ENCODE data around the gene CD14. TPM values are rescaled to one million over a fixed set of nuclear protein-coding genes. Genes with fewer than 3 reads are reported as not detected.
A peak's percentile ranks its signal among the peaks of the same experiment; 100 is the strongest.
"Not testable (repeated sequence)": the region's sequence is repeated elsewhere in the genome, so short reads cannot be mapped to it uniquely, and the experiment has no call there.

CD14 gene
- 0.51 TPM for polyA plus RNA-seq (2013, experiment 1 of 2; ENCODE audit: insufficient read length)
- 0.18 TPM for polyA plus RNA-seq (2013, experiment 2 of 2; ENCODE audit: insufficient read length)

DNA sequence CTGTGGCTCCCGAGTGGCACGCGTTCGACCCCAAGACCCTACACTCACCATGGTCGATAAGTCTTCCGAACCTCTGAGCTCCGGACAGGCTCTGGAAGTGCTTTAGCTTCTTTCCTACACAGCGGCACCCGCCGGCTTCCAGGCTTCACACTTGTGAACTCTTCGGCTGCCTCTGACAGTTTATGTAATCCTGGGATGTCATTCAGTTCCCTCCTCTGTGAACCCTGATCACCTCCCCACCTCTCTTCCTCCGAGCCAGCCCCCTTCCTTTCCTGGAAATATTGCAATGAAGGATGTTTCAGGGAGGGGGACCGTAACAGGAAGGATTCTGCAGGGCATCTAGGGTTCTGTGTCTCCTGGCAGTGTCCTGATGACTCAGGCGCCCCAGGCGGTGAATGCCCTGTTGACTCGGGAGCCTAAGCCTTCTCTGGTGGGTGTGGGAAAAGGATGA is at the start of gene CD14:
Gene CD14, minus strand, starts transcription at position 155 of the 451 bp plus-strand sequence. Its CDS starts 104 bp downstream, at position 51.
- peak; percentile 63 for DNase-seq

DNA sequence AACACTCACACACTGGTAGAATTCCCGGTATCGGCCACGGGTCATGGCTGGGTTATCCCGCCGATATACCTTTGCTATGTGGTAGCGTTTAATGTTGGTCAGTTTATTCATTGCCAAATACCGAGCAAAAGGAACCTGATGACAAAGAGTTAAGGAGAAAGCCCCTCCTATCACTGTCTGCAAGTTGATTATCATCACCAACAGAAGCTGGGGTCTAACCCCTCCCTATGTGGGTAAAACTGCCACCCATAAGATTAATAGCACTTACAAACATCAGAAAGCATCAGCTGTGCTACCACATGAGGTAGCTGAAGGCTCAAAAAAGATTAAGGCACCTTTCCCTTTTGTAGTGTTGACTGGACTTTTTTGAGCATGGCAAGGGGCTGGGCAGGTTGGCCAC is 46.0 kb upstream of the CD14 start:
- DNase-seq: no peak

DNA sequence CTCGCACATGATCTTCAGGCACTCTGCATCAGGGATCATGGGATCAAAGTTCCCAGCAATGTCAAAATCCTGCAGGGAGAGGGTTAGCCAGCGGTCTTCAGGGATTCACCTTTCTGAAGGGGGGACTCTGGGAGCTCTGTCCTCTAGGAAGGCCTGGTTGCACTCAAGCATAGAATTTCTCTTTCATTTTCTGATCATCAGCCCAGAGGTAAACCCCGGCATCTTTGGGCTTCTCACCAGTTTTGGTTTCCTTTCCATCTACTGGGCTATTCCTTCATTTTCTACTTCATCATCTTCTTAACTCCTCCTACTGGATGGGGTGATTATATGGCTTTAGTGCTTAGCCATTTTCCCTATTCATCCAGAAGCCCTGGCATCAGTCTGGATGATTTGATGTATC is 45.0 kb upstream of the CD14 start:
- DNase-seq: no peak

DNA sequence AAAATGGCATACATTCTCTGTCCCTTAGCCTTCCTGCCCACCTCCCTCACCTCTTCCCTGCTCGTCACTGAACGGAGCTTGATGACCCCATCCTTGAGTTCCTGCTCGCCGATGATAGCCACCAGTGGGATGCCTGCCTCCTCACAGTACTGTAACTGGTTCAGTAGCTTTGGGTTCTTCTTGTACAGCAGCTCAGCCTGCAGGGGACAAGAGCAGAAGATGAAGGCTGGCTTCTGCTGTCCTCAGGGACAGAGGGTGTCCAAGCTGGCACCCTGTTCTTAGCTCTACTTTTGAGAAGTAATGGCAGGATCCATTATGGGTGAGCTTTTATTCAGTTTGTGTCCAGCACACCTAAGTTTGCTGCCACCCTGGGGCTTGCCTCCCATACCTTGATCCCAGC is 41.7 kb upstream of the CD14 start:
- DNase-seq: no peak

DNA sequence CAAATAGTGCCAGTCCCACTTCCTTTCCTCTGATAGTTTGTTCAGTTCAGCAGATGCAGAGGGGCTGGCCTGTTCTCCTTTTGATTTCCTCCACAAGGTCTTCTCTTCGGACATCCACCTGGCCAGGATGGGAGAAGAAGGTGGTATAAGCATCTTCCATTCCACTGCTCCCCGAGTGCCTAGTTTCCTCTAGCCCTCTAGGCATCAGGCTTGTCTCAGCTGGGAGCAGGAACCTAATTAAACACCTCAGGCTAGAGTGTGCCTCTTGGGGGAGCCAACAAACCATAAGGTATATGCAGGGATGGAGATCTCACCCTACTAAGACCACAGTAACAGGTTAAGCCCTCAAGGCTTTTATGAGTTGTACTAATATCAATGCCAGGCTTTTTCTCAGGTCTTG is 41.2 kb upstream of the CD14 start:
- no peak for DNase-seq

DNA sequence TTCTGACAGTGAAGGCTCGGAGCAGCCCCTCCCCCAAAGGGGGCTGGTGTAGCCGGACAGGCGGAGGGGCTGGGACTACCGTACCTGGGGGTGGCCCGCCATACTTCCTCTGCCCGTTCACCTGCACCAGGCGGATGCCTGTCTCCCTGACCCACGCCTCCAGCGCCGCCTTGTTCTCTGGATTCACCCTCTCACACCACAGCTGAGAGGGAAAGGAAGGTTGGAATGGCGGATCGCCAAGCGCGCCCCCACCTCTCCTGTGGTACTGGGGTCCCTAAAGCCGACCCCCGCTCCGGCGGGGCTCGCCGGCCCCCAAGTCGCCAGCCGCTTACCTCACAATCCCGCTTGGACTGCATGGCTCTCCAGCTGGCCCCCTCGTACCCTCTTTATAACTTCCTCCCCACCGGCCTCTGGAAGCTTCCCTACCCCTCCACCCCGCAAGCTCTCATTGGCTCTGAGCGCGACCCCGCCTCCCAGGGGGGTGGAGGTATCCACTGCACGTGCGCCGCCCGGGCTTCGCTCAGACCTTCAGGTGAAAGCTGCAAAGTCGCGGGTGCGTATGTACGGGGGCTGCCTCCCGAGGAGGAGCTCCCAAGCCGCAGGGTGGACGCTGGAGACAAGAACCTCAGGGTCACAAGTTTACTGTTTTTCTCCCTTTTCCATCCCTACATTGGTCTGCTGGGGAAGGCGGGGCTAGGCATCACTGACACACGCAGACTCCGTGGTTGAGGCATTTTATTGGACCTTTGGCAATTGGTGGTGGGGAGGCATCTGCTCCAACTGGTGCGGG is 40.4 kb upstream of the CD14 start, which contains the start of gene DND1:
Gene DND1, minus strand, starts transcription at position 390 of the 790 bp plus-strand sequence. Its CDS starts 34 bp downstream, at position 356.
- DNase-seq: no peak

DNA sequence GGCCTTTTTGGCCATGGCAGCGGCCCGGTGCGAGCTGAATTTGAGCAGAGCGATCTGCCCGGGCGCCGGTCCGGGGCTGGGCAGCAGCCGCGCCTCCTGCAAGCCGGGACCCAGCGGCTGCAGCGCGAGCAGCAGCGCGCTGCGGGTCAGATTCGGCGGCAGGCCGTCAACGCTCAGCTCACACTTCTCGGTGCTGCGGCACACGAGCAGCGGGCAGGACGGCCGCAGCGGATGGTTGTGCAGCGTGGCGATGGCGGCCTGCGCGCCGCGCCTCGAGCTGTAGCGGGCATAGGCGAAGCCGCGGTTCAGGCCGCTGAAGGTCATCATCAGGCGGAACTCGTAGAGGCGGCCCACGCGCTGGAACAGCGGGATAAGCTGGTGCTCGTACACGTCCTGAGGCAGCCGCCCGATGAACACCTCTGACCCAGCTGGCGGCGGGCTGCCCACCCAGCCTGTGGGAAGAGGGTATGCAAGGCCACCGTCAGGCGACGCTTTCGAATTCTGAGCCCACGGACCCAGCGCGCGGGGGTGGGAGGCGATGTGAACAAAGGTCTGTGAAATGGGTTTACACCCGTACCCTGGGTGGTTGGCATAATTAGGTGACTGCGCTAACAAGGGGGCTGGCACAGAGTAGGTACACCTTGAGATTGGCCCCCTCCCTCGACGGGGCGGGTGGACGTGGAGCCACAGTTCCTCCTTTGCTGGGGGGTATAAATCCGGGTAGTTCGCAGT is 39.6 kb upstream of the CD14 start:
- peak; percentile 6 for DNase-seq

DNA sequence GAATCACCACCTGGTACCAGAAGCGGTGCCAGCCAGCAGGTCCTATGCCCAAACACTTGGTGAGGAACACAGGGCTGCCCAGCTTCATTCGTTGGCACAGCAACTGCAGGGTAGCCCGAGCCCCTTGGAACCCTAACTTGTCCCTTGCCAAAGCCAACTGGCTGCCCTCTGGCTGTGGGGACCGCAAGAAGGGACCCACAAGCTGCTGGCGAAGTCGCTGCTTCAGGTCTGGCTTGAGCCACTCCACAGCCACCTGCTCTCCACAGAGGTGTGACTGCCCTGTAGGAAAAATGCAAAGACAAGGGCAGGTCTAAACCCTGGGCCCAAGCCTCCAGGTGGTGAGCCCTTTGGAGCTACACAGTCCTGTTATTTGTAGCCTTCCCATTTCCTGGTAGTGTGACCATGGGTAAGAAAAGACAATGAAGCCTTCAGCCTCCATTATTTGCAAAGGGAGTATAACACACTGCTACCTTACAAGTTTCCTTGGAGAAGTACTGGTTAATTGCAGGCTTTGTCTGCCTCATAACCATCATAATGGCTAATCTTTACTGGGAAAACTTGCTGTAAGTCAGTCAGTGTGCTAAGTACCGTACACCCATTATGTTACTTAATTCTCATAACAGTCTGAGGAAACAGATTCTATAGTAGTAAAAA is 38.6 kb upstream of the CD14 start:
- no peak for DNase-seq

DNA sequence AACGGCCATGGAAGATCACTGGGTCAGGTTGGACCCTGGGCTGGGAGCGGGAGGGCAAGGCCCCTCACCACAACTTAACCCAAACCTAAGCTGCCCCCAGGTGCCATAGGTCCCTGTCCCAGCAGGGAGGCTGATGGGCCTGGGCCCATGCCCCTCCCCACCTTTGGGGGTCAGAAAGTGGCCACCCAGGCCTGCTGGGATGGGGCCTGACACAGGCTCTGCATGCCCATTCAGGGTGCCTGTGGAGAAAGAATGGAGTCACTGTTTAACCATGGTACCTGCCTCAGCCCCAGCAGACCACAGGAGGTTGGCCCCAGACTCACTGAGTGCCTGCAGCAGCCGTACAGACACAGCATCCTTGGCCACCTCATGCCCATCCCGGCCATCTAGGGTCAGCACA is 38.1 kb upstream of the CD14 start:
- DNase-seq: not testable (repeated sequence)

DNA sequence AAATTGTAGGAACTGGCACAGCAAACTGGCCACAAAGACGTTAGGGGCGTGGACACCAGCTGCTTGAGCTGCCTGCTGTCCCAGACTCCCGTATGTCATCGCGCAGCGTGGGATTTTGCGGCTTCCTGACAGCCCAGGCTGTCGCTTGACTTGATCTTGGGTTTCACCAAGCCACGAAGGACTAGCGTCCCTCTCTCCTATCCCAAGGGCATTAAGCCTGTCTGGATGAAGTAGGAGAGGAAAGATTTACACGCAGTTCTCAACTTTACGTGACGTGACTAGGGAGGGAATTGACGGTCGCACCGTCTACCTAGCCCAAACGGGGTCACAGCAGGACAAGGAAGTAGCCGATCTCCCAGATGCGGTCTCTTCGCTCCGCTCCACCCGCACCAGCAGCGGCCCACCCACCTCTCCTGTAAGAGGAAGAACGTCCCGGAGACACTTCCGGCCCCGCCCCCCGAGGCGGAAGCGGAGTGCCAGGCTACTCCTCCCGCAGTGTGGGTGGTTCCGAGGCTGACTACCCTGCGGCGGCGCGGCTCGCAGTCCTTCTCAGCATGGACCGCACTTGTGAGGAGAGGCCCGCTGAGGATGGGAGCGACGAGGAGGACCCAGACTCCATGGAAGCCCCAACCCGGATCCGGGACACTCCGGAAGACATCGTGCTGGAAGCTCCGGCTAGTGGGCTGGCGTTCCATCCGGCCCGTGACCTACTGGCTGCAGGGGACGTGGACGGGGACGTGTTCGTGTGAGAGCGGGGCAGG is 31.6 kb upstream of the CD14 start, which contains the start of gene WDR55:
Gene WDR55, plus strand, starts transcription at position 546 of the 761 bp plus-strand sequence. Its CDS starts 9 bp downstream, at position 555.
- DNase-seq: peak; percentile 94

DNA sequence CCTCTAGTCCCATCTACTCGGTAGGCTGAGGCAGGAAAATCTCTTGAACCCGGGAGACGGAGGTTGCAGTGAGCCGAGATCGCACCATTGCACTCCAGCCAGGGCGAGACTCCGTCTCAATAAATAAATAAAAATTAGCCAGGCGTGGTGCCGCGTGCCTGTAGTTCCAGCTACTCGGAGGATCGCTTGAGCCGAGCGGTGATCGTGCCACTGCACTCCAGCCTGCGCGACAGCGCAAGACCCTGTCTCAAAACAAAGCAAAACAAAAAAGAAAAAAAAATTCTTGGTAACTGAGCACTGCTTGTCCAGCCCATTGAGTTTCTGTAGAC is 31.0 kb upstream of the CD14 start:
- DNase-seq: no peak

DNA sequence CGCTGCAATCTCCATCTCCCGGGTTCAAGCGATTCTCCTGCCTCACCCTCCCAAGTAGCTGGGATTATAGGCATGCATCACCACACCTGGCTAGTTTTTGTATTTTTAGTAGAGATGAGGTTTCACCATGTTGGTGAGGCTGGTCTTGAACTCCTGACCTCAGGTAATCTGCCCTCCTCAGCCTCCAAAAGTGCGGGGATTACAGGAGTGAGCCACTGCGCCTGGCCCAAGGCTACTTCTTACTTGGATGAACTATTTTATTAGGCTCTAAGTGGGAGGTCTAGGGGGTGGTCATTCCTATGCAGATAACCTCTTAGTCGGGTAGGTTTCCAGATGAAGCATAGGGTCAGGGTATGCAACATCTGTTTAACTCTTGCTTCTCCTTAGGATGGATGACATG is 27.4 kb upstream of the CD14 start:
- not testable (repeated sequence) for DNase-seq

DNA sequence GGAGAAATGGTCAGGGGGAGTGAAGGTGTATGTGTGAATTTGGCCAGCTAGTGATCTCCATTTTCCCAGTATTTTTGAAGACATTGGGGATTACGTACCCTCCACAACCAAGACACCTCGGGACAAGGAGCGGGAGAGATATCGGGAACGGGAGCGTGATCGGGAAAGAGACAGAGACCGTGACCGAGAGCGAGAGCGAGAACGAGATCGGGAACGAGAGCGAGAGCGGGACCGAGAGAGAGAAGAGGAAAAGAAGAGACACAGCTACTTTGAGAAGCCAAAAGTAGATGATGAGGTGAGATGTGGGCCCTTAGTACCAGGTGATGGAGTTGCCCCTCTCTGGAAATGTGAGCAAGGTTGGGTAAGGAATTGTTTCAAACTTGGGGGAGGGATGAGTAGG is 25.9 kb upstream of the CD14 start:
- no peak for DNase-seq

DNA sequence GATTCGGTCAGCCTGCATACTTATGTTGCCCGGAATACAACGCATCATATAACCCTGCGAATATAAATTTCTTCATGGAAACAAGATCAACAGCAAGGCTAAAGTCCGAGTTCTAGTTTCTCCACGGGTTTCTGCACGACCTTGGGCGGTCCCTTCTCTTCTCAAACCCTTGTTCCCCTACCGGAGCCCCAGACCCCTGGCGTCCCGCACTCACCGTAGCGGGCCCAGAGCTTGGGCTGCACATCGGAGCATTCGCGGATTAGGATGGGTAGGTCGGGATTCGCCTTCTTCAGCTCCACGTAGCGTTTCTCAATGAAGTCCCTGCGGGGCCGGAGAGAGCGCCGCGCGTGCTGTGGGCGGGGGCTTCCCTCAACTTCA is 14.1 kb upstream of the CD14 start:
- DNase-seq: no peak

DNA sequence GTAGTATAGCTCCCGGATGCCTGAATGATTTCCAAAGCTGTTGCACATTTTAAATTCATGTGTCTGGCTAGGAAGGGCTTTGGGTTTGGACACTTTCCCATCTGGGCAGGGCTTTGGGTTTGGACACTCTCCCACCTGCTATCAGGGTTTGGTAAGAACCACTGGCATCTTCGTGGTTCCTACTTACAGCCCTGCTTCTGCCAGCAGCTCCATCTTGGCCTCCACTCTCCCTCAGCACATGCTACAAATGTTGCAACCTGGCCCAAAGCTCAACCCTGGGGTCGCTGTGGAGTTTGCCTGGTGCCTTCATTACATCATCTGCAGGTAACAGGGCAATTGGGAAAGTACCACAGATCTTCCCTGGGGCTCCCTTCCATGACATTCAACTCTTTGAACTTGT is 9.7 kb upstream of the CD14 start:
- no peak for DNase-seq

DNA sequence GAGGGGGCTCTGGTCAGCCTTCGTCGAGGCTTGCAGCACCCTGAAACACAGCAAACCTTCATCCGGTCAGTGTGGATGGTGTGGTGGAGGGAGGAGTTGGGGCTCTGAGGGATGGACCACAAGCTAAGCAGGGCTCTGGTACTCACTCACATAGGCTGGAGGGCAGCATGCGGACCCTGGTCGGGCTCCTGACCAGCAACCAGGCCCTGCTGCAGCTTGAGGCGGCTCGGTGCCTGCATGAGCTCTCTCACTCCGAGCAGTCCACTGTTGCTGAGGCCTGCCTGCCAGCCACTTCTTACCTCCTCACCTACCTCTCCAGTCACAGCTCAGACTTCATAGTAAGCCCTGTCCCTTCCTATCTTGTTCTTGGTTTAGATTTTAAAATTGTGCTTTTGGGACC is 8.7 kb upstream of the CD14 start:
- no peak for DNase-seq

DNA sequence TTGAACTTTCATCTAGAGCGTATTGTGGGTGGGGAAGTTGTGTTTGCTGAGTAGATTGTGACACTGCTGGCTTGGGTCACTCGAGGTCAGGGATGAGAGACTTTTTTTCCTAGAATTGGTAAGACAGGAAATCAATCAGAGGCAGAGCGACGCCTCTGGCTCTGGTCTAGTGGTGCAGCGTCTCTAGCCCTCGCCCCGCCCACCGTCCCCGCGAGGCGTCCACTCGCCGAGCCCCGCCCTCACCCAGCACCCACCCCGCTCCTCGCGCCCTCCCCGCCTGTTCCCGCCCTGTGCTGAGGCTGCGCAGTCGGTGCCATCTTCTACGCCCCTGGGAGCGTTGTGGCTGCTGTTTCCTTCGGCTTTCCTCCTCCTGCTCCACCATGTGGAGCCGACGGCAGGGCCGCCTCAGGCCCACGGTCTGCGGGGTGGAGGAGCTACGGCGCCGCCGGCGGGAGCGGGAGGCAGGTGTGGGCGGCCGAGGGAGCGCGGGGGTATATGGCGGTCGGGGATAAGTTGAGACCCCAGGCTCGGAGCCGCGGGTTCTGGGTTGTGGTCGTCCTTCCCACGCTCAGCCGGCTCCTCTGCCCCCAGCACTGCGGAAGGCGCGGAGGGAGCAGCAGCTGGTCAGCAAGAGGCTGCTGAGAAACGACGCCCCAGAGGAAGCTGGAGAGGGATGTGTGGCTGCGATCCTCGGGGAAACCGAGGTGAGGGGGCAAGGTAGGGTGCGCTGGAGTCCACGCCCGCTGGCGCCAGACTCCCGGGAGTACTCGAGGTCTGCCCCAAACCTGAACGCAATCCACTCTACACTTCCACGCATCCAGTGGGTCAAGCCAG is 6.4 kb upstream of the CD14 start, which contains the start of gene TMCO6:
Gene TMCO6, plus strand, starts transcription at position 304 of the 834 bp plus-strand sequence. Its CDS starts 77 bp downstream, at position 381.
- DNase-seq: peak; percentile 94

DNA sequence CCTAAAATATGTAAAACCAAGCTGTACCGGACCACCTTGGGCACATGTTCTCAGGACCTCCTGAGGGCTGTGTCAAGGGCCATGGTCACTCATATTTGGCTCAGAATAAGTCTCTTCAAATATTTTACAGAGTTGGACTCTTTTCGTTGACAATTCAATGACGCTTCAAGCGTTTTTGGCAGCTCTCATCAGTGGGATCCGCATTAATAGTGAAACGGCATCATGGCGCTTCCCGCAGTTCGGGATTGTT is 5.8 kb upstream of the CD14 start:
- DNase-seq: not testable (repeated sequence)

DNA sequence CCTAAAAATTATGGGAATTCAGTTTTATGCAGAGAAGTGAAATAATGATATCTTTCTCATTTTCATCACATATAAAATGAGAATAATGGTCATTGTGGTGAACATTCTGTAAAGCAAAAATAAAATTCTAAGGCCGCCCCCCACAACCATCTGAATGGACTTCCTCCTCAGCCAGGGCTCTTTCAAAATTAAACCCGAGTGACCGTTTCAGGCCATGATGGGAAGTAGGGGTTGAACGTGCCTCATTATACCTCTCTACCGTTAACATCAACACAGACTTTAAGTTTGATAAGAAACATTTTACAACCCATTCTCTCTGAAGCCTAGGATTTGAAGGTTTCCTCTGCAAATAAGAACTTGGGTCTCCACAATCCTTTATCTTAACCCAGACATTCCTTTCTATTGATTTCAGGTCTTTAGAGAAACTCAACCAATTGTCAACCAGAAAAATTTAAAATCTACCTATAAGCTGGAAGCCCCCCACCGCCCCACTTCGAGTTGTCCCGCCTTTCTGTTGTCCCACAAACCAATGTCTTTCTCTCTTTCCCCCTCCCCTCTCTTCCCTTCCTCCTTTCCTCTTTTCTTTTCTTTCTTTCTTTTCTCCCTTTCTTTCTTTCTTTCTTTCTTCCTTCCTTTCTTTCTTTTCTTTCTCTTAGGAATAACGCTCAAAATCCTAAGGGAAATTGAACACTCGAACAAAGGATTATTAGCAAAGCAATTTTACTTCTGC is 4.6 kb upstream of the CD14 start:
- DNase-seq: no peak

DNA sequence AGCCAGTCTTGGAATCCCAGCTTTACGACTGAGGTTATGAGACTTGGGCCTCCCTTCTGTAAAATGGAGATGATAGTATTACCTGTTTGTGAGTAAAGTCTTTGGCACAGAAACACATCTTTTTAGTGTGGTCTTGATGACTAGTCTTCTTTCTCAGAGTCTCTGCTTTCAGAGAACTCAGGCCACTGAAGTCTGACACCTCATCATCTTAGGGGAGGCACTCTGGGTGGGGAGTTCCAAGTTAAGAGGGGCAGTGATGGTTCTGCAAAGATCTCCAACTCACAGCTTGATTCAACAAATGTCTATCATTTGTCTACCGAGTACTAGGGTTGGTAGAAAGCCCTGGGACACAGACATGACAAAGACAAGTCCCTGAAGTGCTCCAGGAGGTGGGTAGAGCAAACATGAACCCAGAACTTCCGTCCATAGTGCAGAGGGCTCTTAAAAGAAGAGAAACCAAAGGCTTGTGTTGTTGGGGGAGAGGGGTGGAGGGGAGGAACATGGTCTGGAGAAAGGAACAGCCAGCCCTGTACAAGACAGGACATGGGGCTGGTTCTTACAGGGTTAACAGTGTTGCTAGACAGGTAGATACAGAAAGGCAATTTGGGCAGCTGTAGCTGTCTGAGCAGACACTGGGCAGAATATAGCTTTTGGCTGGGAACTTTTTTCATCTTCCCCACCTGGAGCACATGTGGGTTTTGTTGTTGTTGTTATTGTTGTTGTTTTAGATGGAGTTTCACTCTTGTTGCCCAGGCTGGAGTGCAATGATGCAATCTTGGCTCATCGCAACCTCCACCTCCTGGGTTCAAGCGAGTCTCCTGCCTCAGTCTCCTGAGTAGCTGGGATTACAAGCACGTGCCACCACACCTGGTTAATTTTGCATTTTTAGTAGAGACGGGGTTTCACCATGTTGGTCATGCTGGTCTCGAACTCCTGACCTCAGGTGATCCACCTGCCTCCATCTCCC is 2.6 kb upstream of the CD14 start:
- DNase-seq: no peak

Data from fibroblast of skin of back (primary cell).